IPS-NIHi11 (cell line): ENCODE results near the gene FSTL4.
"Not testable (repeated sequence)": the region's sequence is repeated elsewhere in the genome, so short reads cannot be mapped to it uniquely, and the experiment has no call there.

Source experiments
- DNase-seq: peaks from one replicate; pipeline ENCODE4 v3.0.0; 2012; ENCODE audit warnings: mixed read lengths, low spot score

The FSTL4 gene

DNA sequence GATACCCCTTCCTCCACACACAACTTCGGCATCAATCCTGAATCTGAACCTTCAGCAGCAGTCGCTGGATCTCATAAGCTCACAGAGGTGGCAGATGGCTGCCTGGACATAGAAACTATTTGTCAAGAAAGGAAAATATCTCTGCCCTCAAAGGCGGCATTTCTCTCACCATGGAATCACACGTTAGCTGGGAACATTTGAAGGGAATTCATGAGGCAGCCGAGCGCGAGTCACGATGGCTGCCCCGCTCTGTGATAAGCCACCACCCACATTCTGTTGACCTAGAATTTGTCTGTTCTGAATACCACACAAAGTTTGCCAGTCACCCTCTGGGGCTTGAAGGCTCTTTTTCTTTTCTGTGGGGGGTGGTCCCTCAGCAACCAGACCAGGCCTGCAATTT is 157.9 kb downstream of the FSTL4 start:
- DNase-seq: no peak

DNA sequence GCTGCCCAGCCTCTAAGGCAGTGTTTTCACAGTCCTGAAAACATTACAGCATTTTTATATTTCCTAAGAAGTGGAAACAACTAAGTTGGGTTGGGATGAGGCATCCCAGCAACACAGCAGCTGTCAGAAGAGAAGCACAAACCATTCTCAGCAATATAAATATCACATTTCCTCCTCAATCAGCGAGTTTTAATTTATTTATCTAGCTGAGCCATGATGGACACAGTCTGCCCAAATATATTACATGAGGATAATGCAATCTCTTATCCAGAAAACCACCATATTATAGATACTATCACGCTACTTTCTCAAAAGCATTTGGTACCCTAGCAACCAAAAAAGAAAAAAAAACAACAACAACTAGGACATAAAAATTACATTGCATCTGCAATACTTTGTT is 158.5 kb downstream of the FSTL4 start:
- no peak for DNase-seq

DNA sequence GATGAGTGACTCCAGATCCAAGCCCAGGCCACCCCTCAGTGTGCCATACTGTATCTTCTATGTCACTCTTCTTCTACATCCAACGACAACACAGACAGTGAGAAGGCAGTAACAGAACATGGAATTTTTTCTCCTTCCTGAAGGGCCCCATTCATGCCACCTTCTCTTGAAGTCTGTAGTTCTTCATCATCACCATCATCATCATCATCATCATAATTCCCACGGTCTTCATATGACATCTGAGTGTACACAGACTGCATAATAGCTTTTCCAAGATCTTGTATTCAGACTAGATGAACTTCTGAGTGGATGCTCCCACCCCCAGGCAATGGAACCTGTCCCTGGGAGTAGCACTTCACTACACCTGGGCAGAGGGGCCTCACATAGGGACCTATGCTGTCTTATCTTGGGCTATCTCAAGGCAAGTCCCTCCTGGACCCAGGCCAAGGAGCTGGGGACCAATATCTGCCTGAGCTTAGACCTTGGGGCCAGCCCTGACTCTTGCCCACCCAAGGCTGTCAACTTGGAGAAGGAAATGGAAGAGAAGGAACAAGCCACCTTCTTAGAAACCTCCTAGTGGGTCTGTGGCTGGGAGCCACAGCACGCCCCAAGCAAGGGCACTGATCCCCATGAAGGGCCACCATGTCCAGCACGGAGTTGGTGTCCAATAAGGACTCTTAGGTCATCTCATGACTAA is 159.1 kb downstream of the FSTL4 start:
- DNase-seq: no peak

DNA sequence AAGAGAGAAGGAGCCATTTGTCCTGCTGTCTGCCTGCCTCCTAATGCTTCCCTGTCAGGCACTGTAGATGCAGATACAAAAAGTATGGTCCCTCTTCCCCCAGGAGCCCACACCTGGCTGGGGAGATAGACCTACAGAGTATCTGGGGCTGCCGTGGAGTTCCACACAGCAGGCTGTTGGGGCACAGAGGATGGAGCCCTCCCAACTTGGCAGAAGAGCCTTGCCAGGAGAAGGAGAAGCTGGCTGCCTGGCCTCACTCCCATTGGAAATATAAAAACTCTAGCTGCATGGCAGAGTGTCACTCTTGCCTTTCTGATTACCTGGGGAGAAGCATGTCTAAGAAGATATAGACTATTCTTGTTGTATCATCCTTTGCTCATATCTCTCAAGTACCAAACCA is 160.4 kb downstream of the FSTL4 start:
- no peak for DNase-seq

DNA sequence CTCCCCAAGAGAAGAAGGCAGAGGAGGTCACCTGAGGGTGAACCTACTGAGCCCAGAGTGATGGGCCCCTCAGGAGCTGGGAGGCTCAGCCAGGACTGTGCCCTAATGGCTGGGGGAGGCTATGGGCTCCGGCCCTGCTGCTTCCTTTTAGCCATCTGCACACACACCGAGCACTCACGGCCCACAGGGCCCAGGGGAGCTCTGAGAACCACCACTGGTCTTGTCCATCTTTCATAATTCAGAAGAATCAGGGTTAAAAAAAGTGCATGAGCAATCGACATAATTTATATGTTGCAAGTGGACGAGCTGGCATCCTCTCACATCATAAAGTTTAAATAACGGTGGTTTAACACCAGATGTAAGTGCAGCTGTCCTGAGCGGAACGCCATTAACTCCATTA is 162.1 kb downstream of the FSTL4 start:
- DNase-seq: no peak

DNA sequence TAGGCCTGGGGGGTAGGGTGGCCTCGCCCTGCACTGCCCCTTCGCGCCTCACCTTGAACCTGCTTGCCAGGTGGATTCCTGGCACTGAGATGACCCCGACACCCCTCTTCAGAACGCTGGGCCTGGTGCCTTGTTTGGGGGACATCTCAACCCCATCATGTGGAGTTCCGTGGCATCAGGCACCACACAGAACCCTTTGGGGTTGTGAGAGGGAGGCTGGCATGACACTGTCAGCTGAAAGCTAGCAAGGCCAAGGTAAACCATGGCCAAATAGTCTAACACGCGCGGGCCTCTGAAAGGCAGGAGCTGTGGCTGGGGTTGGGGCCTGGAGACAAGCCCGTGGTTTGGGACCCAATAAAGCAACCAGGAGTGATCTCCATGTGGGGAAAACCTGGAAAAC is 163.2 kb downstream of the FSTL4 start:
- DNase-seq: no peak

DNA sequence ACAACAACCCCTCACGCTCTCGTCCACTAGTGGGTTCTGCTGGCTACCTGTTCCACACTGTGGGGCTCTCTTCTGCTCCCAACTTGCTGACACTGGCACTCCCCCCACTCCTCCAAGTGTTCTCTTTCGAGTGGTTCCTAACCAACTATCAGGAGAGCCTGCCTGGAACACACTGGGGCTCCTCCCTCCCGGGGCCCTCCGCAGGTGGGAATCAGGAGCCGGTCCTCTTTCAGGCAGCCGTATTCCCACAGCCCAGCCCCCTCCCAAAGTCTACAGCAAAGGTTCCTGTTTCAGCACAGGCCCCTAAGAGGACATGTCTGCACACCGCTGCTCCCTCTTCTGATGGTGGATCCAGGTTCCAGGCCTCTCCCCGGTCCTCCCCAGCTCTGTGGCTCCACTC is 165.9 kb downstream of the FSTL4 start:
- no peak for DNase-seq

DNA sequence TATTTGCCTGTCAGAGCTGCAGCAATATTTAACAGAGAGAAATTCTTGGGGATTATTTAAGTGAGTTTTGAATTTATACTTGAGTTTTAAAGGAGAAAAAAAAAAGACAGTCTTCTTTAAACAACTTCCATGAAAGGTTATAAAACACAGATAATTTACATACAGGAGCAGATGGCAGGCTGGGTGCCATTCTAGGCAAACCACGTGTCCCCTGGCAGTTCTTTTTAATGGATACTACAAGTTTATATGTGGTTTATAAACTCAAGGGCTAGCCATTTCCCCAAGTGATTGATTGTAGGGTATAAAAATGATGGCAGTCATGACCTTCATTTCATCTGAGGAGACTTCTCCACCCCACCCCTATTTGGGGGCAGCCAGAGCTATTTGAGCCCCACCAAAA is 166.6 kb downstream of the FSTL4 start:
- no peak for DNase-seq

DNA sequence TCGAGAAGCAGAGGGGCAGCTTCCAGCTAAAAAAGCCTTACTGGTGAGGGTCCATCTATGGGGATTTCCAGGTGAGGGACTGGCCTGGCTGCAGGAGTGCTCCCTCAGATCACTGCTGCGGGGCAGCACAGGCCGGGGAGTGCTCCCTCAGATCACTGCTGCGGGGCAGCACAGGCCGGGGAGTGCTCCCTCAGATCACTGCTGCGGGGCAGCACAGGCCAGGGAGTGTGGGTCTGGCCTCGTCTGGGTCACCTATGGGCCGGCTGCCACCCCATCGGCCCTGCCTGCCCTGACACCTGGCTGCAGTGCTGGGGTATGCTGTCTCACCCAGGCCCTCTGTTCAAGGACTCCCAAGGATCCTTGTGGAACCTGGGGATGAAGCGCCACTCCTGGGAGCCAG is 167.1 kb downstream of the FSTL4 start:
- DNase-seq: not testable (repeated sequence)

DNA sequence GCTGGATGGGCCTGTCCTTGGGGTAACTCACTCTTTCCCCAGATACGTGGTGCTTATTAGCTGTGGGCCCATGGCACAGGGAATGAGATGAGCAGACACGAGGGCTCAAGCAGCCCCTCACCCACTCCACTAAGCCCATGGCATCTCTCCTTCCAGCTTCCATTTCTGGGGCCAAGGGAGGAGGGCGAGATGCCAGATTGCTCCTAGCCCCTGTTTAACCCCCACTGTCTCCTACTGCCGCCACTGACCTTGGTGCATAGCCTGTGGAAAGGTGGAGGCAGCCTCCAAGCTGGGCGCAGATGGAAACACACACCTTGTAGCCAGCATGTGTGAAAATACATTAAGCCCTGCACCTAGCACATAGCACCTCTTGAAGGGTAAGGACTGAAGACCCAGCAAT is 167.6 kb downstream of the FSTL4 start:
- DNase-seq: no peak

DNA sequence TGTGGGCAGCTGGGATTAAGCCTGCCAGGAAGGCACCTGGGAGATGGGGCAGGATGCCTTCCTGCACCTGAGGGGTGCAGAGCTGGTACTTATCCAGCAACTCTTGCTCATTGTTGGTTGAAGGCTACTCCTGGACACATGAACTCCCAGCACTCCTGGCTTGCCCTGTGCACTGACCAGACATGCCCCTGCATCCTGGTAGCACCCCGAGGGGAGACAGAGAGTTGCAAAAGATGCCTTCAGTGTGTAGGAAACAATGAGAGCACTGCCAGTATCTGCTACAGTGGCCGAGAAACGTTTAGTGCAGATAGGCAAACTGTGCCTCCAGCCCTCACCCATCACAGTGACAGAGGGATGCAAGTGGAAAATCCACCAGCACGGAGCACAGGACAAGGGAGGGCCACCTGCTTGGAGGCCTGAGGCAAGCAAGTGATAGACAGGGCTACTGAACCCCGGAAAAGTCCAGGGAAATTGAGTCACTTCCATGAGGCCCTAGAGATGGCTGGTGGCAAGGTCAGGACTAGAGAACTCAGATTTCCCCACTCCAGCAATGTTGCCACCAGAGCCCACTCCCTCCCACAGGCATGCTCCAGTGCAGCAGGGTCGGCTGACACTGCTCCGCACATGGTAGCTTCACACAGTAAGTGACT is 171.1 kb downstream of the FSTL4 start:
- DNase-seq: no peak

DNA sequence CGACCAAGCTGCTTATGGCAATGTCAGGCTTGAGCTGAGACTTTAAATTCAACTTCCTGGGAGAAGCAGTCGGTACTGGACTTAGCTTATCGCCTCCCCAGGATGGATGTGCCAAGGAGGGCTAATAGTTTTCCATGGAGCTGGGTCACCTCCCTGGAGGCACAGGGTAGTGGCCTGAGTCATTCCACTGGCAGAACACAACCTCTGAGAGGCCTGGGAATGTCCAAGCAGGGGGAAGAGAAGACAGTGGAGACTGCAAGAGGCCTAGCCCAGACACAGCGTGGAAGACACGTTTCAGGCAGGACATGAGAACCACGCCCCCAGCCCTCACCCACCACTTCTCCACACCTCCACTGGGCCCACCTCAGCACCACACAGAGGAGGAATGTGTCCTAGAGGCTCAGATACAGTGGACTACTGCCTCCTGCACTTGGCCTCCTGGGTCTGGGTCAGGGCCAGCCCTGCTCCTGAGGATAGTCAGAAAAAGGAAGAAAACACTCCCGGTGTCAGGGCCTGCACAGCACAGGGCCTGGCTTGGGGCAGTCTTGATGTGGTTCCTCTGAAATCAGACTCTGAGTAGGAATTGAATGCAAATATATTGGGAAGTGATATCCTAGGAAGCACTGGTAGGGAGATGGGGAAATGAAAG is 171.8 kb downstream of the FSTL4 start:
- DNase-seq: no peak

DNA sequence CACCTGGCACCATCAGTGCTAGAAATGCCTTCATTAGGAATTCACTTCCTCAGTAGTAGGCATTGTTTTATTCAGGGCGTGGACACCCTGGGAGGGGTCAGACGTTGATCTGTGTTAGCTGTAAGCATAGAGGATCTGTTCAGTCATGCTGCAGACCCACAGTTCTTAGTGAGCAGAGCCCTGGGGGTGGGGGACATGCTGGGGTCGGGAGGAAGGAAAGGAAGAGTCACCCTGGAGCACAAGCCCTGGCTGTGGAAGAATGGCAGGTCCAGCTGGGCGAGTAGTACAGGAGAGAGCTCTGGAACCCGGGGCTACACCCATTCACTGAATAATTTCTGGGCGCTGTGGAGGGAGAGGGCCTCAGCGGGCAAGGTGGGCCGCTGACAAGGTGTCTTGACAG is 172.5 kb downstream of the FSTL4 start:
- no peak for DNase-seq

DNA sequence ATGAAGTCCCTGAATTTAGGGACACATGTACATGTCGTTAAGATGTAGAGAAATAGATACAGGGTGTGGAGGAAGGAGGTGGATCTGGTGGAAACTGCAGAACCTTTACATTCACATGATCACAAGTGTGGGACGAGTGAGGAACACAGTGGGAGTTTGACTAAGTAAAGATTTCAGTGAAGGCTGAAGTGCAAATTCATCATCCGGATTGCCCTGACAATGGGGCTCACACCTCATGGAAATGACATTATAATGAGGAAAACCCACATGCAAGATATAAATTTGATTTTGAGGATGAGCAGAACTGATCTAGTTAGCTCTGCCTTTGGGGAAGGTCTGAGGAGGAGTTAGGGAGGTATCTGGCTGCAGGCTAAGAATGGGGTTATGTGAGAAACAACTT is 173.9 kb downstream of the FSTL4 start:
- no peak for DNase-seq

DNA sequence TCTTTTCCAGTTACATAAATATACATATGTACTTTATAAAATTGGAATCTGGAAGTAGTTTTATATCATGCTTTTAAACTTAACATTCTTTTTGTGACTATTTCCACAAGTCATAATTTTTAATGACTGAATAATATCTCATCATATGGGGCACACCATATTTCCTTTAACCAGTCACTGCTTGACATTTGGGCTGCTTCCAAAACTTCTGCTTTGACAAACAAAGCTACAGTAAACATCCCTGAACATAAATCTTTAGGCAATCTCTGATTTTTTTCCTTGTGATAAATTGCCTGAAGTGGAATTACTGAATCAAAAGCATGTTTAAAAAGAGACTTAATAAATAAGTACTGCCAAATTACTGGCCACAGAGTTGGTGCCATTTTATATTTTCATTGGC is 178.0 kb downstream of the FSTL4 start:
- no peak for DNase-seq

DNA sequence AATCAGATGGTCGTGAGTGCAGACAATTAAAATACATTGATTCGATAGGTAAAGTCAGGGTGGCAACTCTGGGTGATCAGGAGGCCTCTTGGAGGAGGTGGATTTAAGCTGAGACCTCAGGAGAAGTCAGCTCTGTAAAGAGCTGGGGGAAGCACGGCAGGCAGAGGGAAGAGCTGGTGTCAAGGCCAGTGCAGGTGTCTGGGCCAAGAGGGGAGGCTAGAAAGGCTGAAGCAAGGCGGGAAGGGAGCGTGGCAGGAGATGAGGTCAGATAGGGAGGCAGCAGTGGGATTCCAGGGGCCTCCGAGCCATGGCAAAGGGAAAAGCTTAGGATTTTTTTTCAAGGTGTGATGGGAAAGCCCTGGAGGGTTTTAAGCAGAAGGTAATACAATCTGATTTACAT is 178.7 kb downstream of the FSTL4 start:
- no peak for DNase-seq

DNA sequence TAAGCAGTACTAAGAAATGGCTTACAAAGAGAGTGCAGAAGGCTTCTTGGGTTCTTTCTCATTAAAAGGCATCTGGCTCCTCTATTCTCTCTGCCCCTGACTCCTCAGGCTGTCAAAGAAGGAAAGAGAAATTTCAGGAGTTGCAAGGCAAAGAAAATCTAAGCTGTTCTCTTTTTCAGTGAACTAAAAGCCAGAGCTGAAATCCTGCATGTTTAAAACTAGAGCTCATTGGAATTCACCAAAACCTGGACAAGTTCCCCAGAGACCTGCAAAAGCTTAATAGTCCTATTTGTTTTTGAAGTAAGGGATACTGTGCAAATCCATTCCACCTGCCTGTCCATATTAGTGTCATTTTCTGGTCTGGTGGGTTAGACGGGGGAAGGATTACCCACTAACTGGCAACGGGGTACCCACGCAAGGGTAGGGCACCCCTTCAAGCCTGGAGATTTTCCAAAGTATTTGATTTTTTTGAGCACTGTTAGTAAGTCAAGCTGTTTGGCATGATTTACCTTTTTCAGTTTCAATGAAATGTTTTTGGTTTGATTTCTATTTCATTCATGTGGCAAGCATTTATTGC is 179.3 kb downstream of the FSTL4 start:
- DNase-seq: no peak

DNA sequence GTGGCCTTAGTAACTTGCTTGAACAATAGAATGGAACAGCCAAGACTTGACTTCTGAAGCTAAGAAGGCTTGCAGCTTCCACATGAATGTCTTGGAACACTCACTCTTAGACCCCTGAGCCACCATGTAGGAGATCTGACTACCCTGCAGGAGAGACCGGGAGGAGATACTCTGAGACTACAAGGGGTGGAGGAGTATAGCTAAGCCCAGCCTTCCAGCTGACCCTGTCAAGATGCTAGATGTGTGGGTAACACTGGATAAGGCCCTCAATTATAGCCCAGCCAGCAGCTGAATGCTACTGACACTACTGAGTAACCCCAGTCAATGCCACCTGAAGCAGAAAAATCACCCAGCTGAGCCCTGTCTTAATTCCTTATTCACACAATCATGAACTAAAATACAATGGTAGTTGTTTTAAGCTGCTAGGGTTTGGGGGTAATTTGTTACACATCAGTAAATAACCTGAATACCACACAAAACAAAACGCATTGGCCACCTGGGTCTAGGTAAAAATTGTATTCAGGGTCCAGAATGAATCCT is 180.9 kb downstream of the FSTL4 start:
- no peak for DNase-seq

DNA sequence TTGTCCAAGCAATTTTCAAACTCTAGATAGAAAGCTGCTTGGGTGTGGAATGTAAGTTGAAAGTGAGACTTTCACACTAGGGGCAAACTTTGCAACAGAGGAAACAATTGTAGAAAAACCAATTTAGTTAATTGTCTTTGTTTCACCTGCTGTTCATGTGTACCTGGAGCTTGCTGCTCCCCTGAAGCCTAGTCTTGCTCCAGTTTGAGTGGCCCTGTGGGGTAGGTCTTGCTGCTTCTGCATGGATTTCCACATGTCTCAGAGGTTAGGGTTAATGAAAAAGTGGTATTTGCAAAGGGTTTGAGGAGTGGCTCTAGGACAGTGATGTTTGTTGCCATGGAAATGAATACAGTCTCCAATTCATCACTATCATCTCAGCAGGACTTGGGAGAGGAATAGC is 182.2 kb downstream of the FSTL4 start:
- DNase-seq: no peak

DNA sequence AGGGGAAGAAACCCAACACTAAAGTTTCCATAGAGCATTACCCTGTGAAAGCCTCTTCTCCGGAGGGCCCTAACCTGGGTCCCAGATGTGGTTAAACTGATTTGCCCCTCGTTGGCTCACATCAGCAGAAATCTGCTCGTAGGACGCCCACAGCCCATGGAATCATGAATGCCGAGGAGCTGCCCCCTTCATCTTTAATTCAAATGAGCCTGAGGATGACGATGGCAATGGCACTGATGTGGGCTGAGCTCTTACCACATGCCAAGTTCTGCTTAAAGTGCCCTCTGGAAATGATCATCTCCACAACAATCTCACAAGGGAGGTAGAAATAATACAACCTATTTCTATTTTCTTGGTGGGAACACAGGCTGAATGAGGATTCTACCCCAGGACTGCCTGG is 183.3 kb downstream of the FSTL4 start:
- DNase-seq: no peak

DNA sequence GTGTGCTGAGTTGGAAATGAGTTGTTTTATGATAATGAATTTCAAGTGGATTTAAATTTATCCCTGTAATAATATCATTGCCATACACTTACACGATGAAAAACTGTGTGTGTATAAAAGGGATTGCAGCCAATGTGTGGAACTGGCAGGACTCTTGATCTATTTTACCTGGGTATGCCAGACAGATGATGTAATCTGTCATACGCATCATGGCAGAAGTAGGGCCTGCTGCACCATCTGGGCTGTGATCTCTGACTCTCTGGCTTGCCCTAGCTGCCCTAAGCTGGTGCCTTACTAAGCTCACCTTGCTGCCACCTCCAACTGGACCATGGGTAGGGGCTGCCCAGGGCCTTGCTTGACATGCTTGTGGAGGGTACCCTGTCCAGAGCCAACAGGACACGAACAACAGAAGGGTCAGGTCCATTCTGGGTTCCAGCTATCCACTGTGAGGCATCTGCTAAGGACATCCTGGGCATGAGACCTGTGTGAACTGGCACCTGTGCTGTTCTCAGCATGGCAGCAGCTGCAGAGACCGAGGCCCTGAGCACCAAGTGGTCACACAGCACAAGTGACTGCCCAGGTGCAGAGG is 184.2 kb downstream of the FSTL4 start:
- no peak for DNase-seq

DNA sequence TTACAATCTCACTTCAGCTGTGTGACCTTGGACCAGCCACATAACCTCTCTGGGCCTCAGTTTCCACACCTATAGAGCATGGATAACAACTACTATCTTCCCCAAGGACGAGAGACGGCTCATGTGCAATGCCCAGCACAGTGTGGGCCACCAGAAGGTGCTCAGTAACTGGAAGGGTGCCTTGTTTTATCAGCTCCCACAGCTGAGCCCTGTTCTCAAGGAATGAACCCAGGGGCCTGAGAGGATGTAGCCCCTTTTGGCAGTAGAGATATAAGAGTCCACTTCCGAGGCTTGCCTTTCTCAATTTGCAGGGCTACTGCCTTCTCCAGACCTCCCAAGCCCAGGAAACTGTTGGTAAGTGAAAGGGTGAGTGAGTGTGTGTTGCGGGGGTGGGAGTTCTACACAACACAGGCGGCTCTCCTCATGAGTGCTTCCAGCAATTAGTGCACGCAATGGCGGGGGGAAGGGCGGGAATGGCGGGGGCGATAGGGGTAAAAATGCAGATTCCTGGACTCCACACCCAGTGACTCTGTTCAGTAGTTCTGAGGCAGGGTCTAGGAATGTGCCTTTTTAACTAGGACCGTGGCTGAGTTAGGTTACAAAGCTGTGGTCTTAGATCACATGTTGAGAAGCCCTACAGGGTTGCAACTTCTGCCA is 185.1 kb downstream of the FSTL4 start:
- no peak for DNase-seq
